ENCODE data around the gene KMT2B. TPM values are rescaled to one million over a fixed set of nuclear protein-coding genes. Genes with fewer than 3 reads are reported as not detected.

The KMT2B gene
- total and polyA plus RNA-seq, 9 of the 15 experiments (the other 6 are each of a cell fraction or from before 2014, with no cell fraction given), result 0.63 to 43.9 (median 8.1) TPM

GRCh38 chr19:35783469-35784434 is 65.9 kb downstream of the KMT2B start (continued):
- no peak for TF ChIP-seq POLR2AphosphoS5 (IDR thresholded peaks at IDR 0.05; ENCODE audit: control insufficient read depth, insufficient read depth, low read depth, low read length)
- no peak for TF ChIP-seq CBX3 (IDR thresholded peaks at IDR 0.05; ENCODE audit: borderline replicate concordance in 1 of 2, low read length in 2 of 2)
- no peak for TF ChIP-seq CHD7 (IDR thresholded peaks at IDR 0.05; ENCODE audit: low read depth, low read length)
- peak; percentile 83 for TF ChIP-seq ZNF263 (CRISPR knock-in tag; IDR thresholded peaks at IDR 0.05; ENCODE audit: borderline replicate concordance)
- no peak for TF ChIP-seq TFAP4 (CRISPR knock-in tag; IDR thresholded peaks at IDR 0.05; ENCODE audit: borderline replicate concordance)
- no peak for TF ChIP-seq PHB2 (IDR thresholded peaks at IDR 0.05; ENCODE audit: low read depth)
- TF ChIP-seq GTF2A2 (tag; IDR thresholded peaks at IDR 0.05), result no peak
- TF ChIP-seq CTCF (IDR thresholded peaks at IDR 0.05 in 2 of 3, conservative IDR thresholded peaks at IDR 0.05 in 1 of 3; ENCODE audit: insufficient read depth in 2 of 3, low read depth in 1 of 3, low read length in 3 of 3), result peak in 2 of 3 experiments; percentile 18 to 21; a peak in 2 of 6 replicates
- no peak for TF ChIP-seq MYBL2 (IDR thresholded peaks at IDR 0.05; ENCODE audit: low read depth)
- no peak for TF ChIP-seq MYBL2 (CRISPR knock-in tag; IDR thresholded peaks at IDR 0.05; ENCODE audit: borderline replicate concordance)
- 0 out of 2 replicates have a peak, but pooled peaks have one; percentile 18 for TF ChIP-seq NR2C2 (CRISPR knock-in tag; IDR thresholded peaks at IDR 0.05)
- TF ChIP-seq NR2C2 (tag; IDR thresholded peaks at IDR 0.05), result no peak

All from K562 (cell line).